HEK293 (cell line): ENCODE results near the gene PARD3B.

Experiments
- BCL11B ChIP-seq: fragments of 450-650 bp; formaldehyde crosslinking; IDR thresholded peaks from 2 replicates; pipeline ENCODE4 v1.5.1; 2016; ENCODE audit warnings: low read depth, missing biosample characterization, missing genetic modification characterization
- OVOL3 ChIP-seq: fragments of 450-650 bp; formaldehyde crosslinking; IDR thresholded peaks from 2 replicates; pipeline ENCODE4 v1.5.1; 2016; ENCODE audit warnings: missing biosample characterization, missing genetic modification characterization
- PBX3 ChIP-seq: sonication (generic); formaldehyde crosslinking; IDR thresholded peaks from 2 replicates; pipeline ENCODE4 v1.8.1; 2022; ENCODE audit warnings: mild to moderate bottlenecking, moderate library complexity, missing genetic modification reagents
- PRDM1 ChIP-seq: fragments of 450-650 bp; formaldehyde crosslinking; IDR thresholded peaks from 2 replicates; pipeline ENCODE4; 2016; ENCODE audit warnings: missing biosample characterization, missing genetic modification characterization
- PRDM6 ChIP-seq: fragments of 450-650 bp; formaldehyde crosslinking; IDR thresholded peaks from 2 replicates; pipeline ENCODE4 v1.5.1; 2017; ENCODE audit warnings: missing biosample characterization, missing genetic modification characterization
- REST ChIP-seq: fragments of 450-650 bp; formaldehyde crosslinking; IDR thresholded peaks from 2 replicates; pipeline ENCODE4 v1.5.1; 2016; ENCODE audit warnings: missing biosample characterization, missing genetic modification characterization
- SCRT1 ChIP-seq: fragments of 450-650 bp; formaldehyde crosslinking; IDR thresholded peaks from 2 replicates; pipeline ENCODE4 v1.5.1; 2016; ENCODE audit warnings: missing biosample characterization, missing genetic modification characterization, borderline replicate concordance
- TRIM28 ChIP-seq: IDR thresholded peaks from 2 replicates; pipeline ENCODE4 v1.6.1; 2011; ENCODE audit warnings: low read length, control low read depth, borderline replicate concordance
- YY2 ChIP-seq: fragments of 450-650 bp; formaldehyde crosslinking; IDR thresholded peaks from 2 replicates; pipeline ENCODE4 v1.5.1; 2016; ENCODE audit warnings: missing biosample characterization, missing genetic modification characterization
- ZBTB44 ChIP-seq: fragments of 450-650 bp; IDR thresholded peaks from 2 replicates; pipeline ENCODE4 v1.5.1; 2018; ENCODE audit warnings: missing biosample characterization, mild to moderate bottlenecking, missing genetic modification characterization
- ZFHX2 ChIP-seq: fragments of 450-650 bp; formaldehyde crosslinking; conservative IDR thresholded peaks from 2 replicates; pipeline ENCODE4 v1.5.1; 2016; ENCODE audit warnings: missing biosample characterization, missing genetic modification characterization
- ZNF211 ChIP-seq: fragments of 450-650 bp; formaldehyde crosslinking; IDR thresholded peaks from 2 replicates; pipeline ENCODE4 v1.5.1; 2016; ENCODE audit warnings: low read depth, missing biosample characterization, missing genetic modification characterization
- ZNF311 ChIP-seq: fragments of 450-650 bp; formaldehyde crosslinking; IDR thresholded peaks from 2 replicates; pipeline ENCODE4 v1.5.1; 2017; ENCODE audit warnings: missing biosample characterization, missing genetic modification characterization, borderline replicate concordance
- ZNF335 ChIP-seq: fragments of 450-650 bp; formaldehyde crosslinking; conservative IDR thresholded peaks from 2 replicates; pipeline ENCODE4 v1.5.1; 2016; ENCODE audit warnings: missing biosample characterization, missing genetic modification characterization
- ZNF37A ChIP-seq: fragments of 450-650 bp; IDR thresholded peaks from 2 replicates; pipeline ENCODE4 v1.5.1; 2018; ENCODE audit warnings: missing biosample characterization, missing genetic modification characterization
- ZNF521 ChIP-seq: fragments of 450-650 bp; formaldehyde crosslinking; IDR thresholded peaks from 2 replicates; pipeline ENCODE4 v1.5.1; 2017; ENCODE audit warnings: missing biosample characterization, mild to moderate bottlenecking, missing genetic modification characterization
- ZNF555 ChIP-seq: fragments of 450-650 bp; formaldehyde crosslinking; conservative IDR thresholded peaks from 2 replicates; pipeline ENCODE4 v1.5.1; 2017; ENCODE audit warnings: missing biosample characterization, mild to moderate bottlenecking, missing genetic modification characterization, inconsistent platforms
- ZNF561 ChIP-seq: fragments of 450-650 bp; IDR thresholded peaks from 2 replicates; pipeline ENCODE4 v1.5.1; 2018; ENCODE audit warnings: missing biosample characterization, missing genetic modification characterization, borderline replicate concordance
- ZNF571 ChIP-seq: fragments of 450-650 bp; formaldehyde crosslinking; IDR thresholded peaks from 2 replicates; pipeline ENCODE4 v1.5.0; 2017; ENCODE audit warnings: missing biosample characterization, missing genetic modification characterization
- ZNF677 ChIP-seq: fragments of 450-650 bp; IDR thresholded peaks from 2 replicates; pipeline ENCODE4 v1.5.0; 2018; ENCODE audit warnings: missing biosample characterization, mild to moderate bottlenecking, missing genetic modification characterization, moderate library complexity
- ZNF701 ChIP-seq: fragments of 450-650 bp; formaldehyde crosslinking; IDR thresholded peaks from 2 replicates; pipeline ENCODE4 v1.5.1; 2016; ENCODE audit warnings: missing biosample characterization, missing genetic modification characterization
- ZNF768 ChIP-seq: fragments of 450-650 bp; formaldehyde crosslinking; IDR thresholded peaks from 2 replicates; pipeline ENCODE4 v1.5.1; 2018; ENCODE audit warnings: missing biosample characterization, mild to moderate bottlenecking, missing genetic modification characterization
- ZNF791 ChIP-seq: fragments of 450-650 bp; formaldehyde crosslinking; IDR thresholded peaks from 2 replicates; pipeline ENCODE4 v1.5.1; 2016; ENCODE audit warnings: missing biosample characterization, missing genetic modification characterization
- ZSCAN30 ChIP-seq: fragments of 450-650 bp; IDR thresholded peaks from 2 replicates; pipeline ENCODE4 v1.5.1; 2018; ENCODE audit warnings: missing biosample characterization, mild to moderate bottlenecking, missing genetic modification characterization, moderate library complexity
- ZSCAN4 ChIP-seq: fragments of 450-650 bp; formaldehyde crosslinking; IDR thresholded peaks from 2 replicates; pipeline ENCODE4 v1.5.1; 2017; ENCODE audit warnings: missing biosample characterization, missing genetic modification characterization
- TF ChIP-seq, protein P1 (sequence below): fragments of 450-650 bp; formaldehyde crosslinking; conservative IDR thresholded peaks from 2 replicates; pipeline ENCODE4 v1.5.1; 2016; ENCODE audit warnings: low read depth, missing biosample characterization, missing genetic modification characterization

Gene PARD3B

GRCh38 chr2:204510709-204511420 lies 34.4 kb upstream of the PARD3B start (continued):
- TF ChIP-seq PBX3 (CRISPR knock-in tag) (no peak), ZNF791 (no peak), ZFHX2 (no peak), TRIM28 (peak; percentile 91; the same call in 1 of the 2 replicates), ZNF37A (tag by site-specific recombination) (no peak), ZNF768 (tag by site-specific recombination) (0 out of 2 replicates have a peak, but pooled peaks have one; percentile 11), ZSCAN30 (tag by site-specific recombination) (peak; percentile 82), ZSCAN4 (tag by site-specific recombination) (no peak), PRDM1 (tag by site-specific recombination) (no peak), ZNF571 (tag by site-specific recombination) (no peak), ZNF677 (tag by site-specific recombination) (no peak), ZNF555 (no peak), PRDM6 (peak; percentile 94), ZNF211 (tag by site-specific recombination) (no peak), ZNF561 (tag by site-specific recombination) (peak; percentile 91), BCL11B (tag by site-specific recombination) (0 out of 2 replicates have a peak, but pooled peaks have one; percentile 28), ZNF701 (tag by site-specific recombination) (no peak), YY2 (no peak), SCRT1 (tag by site-specific recombination) (peak; percentile 79; the same call in 1 of the 2 replicates), ZNF311 (tag by site-specific recombination) (no peak), OVOL3 (tag by site-specific recombination) (peak; percentile 56; the same call in 1 of the 2 replicates), ZNF521 (tag by site-specific recombination) (no peak), ZBTB44 (tag by site-specific recombination) (peak; percentile 98), ZNF335 (tag by site-specific recombination) (peak; percentile 35; the same call in 1 of the 2 replicates), REST (tag by site-specific recombination) (no peak)
- TF ChIP-seq, protein P1, sequence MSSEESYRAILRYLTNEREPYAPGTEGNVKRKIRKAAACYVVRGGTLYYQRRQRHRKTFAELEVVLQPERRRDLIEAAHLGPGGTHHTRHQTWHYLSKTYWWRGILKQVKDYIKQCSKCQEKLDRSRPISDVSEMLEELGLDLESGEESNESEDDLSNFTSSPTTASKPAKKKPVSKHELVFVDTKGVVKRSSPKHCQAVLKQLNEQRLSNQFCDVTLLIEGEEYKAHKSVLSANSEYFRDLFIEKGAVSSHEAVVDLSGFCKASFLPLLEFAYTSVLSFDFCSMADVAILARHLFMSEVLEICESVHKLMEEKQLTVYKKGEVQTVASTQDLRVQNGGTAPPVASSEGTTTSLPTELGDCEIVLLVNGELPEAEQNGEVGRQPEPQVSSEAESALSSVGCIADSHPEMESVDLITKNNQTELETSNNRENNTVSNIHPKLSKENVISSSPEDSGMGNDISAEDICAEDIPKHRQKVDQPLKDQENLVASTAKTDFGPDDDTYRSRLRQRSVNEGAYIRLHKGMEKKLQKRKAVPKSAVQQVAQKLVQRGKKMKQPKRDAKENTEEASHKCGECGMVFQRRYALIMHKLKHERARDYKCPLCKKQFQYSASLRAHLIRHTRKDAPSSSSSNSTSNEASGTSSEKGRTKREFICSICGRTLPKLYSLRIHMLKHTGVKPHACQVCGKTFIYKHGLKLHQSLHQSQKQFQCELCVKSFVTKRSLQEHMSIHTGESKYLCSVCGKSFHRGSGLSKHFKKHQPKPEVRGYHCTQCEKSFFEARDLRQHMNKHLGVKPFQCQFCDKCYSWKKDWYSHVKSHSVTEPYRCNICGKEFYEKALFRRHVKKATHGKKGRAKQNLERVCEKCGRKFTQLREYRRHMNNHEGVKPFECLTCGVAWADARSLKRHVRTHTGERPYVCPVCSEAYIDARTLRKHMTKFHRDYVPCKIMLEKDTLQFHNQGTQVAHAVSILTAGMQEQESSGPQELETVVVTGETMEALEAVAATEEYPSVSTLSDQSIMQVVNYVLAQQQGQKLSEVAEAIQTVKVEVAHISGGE: no peak
